Lung (tissue), 12 donors: Measurements from ENCODE around the gene HECW1. TPM values are rescaled to one million over a fixed set of nuclear protein-coding genes. Genes with fewer than 3 reads are reported as not detected.
A peak's percentile ranks its signal among the peaks of the same experiment; 100 is the strongest.

Source experiments
- ATAC-seq: fragments of 200-7000 bp; cut with Tn5 transposase; one replicate; pipeline ENCODE4 v1.9.1; 2020; ENCODE audit warnings: moderate number of reproducible peaks; ENCODE audit not compliant: insufficient read depth, low FRiP score
- DNase-seq, 3 donors: peaks; one replicate each; pipeline ENCODE4 v3.0.0-alpha.2; 2013 to 2017
- H3K27ac ChIP-seq, 2 donors: one replicate each; pipeline ENCODE4 v1.5.1; 2013; ENCODE audit warnings: mild to moderate bottlenecking in 2 of 2, moderate library complexity in 2 of 2, control low read depth in 1 of 2, inconsistent platforms in 1 of 2, low read depth in 1 of 2, low read length in 1 of 2
- H3K27me3 ChIP-seq, 3 donors: one replicate each; pipeline ENCODE4 v1.5.1; 2013; ENCODE audit warnings: low read length in 2 of 3; ENCODE audit not compliant: control insufficient read depth in 3 of 3, insufficient read depth in 3 of 3
- H3K36me3 ChIP-seq, 4 donors: one replicate each; pipeline ENCODE4 v1.5.1; 2013; ENCODE audit warnings: low read length in 4 of 4, mild to moderate bottlenecking in 1 of 4, moderate library complexity in 1 of 4; ENCODE audit not compliant: control insufficient read depth in 4 of 4, insufficient read depth in 4 of 4
- H3K4me1 ChIP-seq, 5 donors: one replicate each; pipeline ENCODE4 v1.5.1; 2013; ENCODE audit warnings: low read length in 5 of 5, mild to moderate bottlenecking in 2 of 5, moderate library complexity in 1 of 5; ENCODE audit not compliant: control insufficient read depth in 5 of 5, insufficient read depth in 5 of 5
- H3K4me3 ChIP-seq: one replicate; pipeline ENCODE4 v1.5.1; 2013; ENCODE audit warnings: mild to moderate bottlenecking, control low read depth, moderate library complexity
- H3K9ac ChIP-seq, 2 donors: one replicate each; pipeline ENCODE4 v1.5.1; 2013; ENCODE audit warnings: low read length in 2 of 2, control low read depth in 1 of 2; ENCODE audit not compliant: insufficient read depth in 1 of 2
- H3K9me3 ChIP-seq, 4 donors: one replicate each; pipeline ENCODE4 v1.5.1; 2013; ENCODE audit warnings: low read length in 3 of 4, mild to moderate bottlenecking in 1 of 4, moderate library complexity in 1 of 4; ENCODE audit not compliant: control insufficient read depth in 4 of 4, insufficient read depth in 3 of 4
- WGBS, 2 donors: extraction: QIAGEN DNeasy Blood & Tissue Kit; methylation state at CpG; one replicate each; pipeline ENCODE4 v1.1.7; 2013; 5-methylcytosine and 5-hydroxymethylcytosine counted together
- polyA plus RNA-seq, 2 donors: library from polyadenylated mRNA; stranded (reverse); fragments of 200-250 nt; gene quantifications; one replicate each; pipeline ENCODE4 v1.2.1, GENCODE V29; 2013
- total RNA-seq, 2 donors: library from RNA; depleted of rRNA in 1 of 2; stranded (reverse); fragments of >200 nt in 1 of 2; gene quantifications; one replicate each; pipeline ENCODE4 v1.2.1, GENCODE V29; 2014 to 2021
- TF ChIP-seq, protein P1 (sequence below): IDR thresholded peaks from 2 replicates; pipeline ENCODE4 v1.5.1; 2012; ENCODE audit warnings: mild to moderate bottlenecking; ENCODE audit errors: control extremely low read depth, extremely low read depth
- donor health status: control.
- donor health status: control.
- donor health status: Bipolar disorder and iron deficiency.
- donor health status: healthy.
- donor health status: DM: yes; HTN: yes; CAD: no.

Gene HECW1
- total and polyA plus RNA-seq, 4 donors: 0.05 to 0.21 (median 0.13) TPM

DNA sequence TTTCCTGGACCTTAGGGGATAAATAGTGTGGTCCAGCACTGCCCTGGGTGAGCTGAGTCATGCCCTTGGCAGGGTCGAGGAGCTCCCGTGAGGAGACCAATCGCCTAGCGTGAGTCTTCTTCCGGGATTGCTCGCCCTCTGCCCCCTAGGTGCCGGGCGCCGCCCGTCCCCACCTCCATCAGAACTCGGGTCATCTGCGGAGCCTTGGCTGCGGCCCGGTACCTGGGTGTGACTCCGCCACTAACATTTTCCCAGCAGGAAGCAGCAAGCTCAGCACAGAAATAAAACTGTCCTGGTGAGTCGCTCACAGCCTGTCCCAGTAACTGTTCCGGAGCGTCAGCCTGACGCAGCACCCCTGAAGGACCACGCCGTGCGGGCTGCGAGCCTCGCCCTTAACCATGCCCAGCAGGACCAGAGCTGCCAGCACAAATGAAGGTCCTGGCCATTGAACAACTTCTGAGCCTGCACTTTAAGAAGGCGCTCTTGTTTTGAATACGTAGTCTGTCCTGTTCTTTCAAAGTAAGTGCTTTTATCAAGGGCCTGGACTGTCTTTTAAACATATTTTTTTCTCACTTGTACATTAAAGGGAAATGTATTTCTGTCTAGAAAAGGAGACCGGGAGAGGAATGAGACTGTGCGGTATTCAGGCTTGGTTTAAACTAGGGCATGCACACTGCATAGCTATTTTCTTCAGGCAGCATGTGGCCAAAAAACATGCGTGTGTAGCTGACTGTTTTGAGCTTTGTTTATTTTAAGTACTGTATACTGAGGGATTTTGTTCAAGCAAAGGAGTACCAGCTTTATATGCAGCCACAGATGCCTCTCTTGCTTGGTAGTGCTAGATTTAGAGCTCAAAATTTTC is 136.7 kb downstream of the HECW1 start:
- H3K9ac ChIP-seq: no peak overlapping the region
- DNase-seq (peak in 2 of 3 donors; percentile 30 to 45), ATAC-seq (peak; percentile 41)

GRCh38 chr7:43249823-43250145 is 137.3 kb downstream of the HECW1 start:
- H3K9ac ChIP-seq: no peak overlapping the region
- DNase-seq: peak in 1 of 3 donors; percentile 33
- 72 to 84% methylated on average over 9 of the region's 9 CpGs for WGBS, 2 donors

More for the DNA sequence above, 136.7 kb downstream of the HECW1 start:
- Histone ChIP-seq H3K27me3 (peaks cover 0 to 4% (median 0%) of the 10 kb centered on the region in 3 donors), H3K27ac (no peak overlapping the region), H3K4me1 (peaks cover 0 to 13% (median 0%) of the 10 kb centered on the region in 5 donors), H3K9me3 (no peaks in the 10 kb centered on the region), H3K4me3 (no peak overlapping the region), H3K36me3 (no peaks in the 10 kb centered on the region)
- 63 to 74% methylated on average over 29 of the region's 29 CpGs for WGBS, 2 donors
- TF ChIP-seq, protein P1, sequence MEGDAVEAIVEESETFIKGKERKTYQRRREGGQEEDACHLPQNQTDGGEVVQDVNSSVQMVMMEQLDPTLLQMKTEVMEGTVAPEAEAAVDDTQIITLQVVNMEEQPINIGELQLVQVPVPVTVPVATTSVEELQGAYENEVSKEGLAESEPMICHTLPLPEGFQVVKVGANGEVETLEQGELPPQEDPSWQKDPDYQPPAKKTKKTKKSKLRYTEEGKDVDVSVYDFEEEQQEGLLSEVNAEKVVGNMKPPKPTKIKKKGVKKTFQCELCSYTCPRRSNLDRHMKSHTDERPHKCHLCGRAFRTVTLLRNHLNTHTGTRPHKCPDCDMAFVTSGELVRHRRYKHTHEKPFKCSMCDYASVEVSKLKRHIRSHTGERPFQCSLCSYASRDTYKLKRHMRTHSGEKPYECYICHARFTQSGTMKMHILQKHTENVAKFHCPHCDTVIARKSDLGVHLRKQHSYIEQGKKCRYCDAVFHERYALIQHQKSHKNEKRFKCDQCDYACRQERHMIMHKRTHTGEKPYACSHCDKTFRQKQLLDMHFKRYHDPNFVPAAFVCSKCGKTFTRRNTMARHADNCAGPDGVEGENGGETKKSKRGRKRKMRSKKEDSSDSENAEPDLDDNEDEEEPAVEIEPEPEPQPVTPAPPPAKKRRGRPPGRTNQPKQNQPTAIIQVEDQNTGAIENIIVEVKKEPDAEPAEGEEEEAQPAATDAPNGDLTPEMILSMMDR: no peak

GRCh38 chr7:43260980-43261878 is 148.8 kb downstream of the HECW1 start:
- Histone ChIP-seq H3K27ac (no peak overlapping the region), H3K9ac (no peak overlapping the region), H3K9me3 (no peaks in the 10 kb centered on the region), H3K36me3 (no peaks in the 10 kb centered on the region), H3K4me3 (no peak overlapping the region), H3K4me1 (no peaks in the 10 kb centered on the region), H3K27me3 (no peaks in the 10 kb centered on the region)
- ATAC-seq (peak; percentile 64), DNase-seq (peak; percentile 68 to 84 (median 81))
- TF ChIP-seq, protein P1: peak; percentile 61
- 25 to 27% methylated on average over 8 of the region's 8 CpGs for WGBS, 2 donors

More at GRCh38 chr7:43249823-43250145, 137.3 kb downstream of the HECW1 start:
- Histone ChIP-seq H3K4me3 (no peak overlapping the region), H3K27me3 (peaks cover 0 to 4% (median 0%) of the 10 kb centered on the region in 3 donors), H3K4me1 (peaks cover 0 to 18% (median 0%) of the 10 kb centered on the region in 5 donors), H3K36me3 (no peaks in the 10 kb centered on the region), H3K9me3 (no peaks in the 10 kb centered on the region), H3K27ac (no peak overlapping the region)
- TF ChIP-seq, protein P1: no peak
- ATAC-seq: no peak
